HepG2 (cell line): Measurements from ENCODE around the gene CCM2L. TPM values are rescaled to one million over a fixed set of nuclear protein-coding genes. Genes with fewer than 3 reads are reported as not detected.
A peak's percentile ranks its signal among the peaks of the same experiment; 100 is the strongest.

Source experiments
- ATAC-seq: fragments of 200-7000 bp; cut with Tn5 transposase; 3 replicates; pipeline ENCODE4 v1.9.1; 2020; ENCODE audit warnings: mild to moderate bottlenecking, moderate library complexity
- BruUV-seq: library from RNA; stranded (reverse); fragments of 400-500 nt; replicated peaks from 2 replicates; lab custom pipeline; 2021; lab: Mats Ljungman, UMichigan
- CTCF ChIA-PET: fragments of 300-600 bp; formaldehyde crosslinking; extraction: SDS; loops from one replicate; lab custom pipeline; 2021; ENCODE audit warnings: low total read pairs, inconsistent platforms, low intra/inter-chr PET ratio; lab: Yijun Ruan, JAX
- POLR2A ChIA-PET: fragments of 350-600 bp; sonication (Branson Sonifier 250); formaldehyde crosslinking; loops from one replicate; lab custom pipeline; 2020; ENCODE audit warnings: antibody characterized with exemption, inconsistent platforms; lab: Yijun Ruan, JAX
- DNase-seq: peaks from one replicate; pipeline ENCODE4 v3.0.0-alpha.2; 2015; ENCODE audit warnings: low spot score
- FAIRE-seq: peaks from 3 replicates; lab custom pipeline; 2011; peaks lifted over from hg19 to GRCh38; lab: Jason Lieb, UNC
- H2AFZ ChIP-seq: one replicate; pipeline ENCODE4 v1.6.1; 2011; ENCODE audit warnings: low read length, inconsistent platforms
- H3K27ac ChIP-seq: fragments of 300-600 bp; 3 replicates; pipeline ENCODE4 v1.8.0; 2011; ENCODE audit warnings: mixed run types, mild to moderate bottlenecking, mixed read lengths, low read length, inconsistent platforms; ENCODE audit not compliant: insufficient read depth; ENCODE audit errors: extremely low read length
- H3K27me3 ChIP-seq, 2 experiments: fragments of 200-600 bp in 1 of 2; 2 replicates in 1 of 2; 3 replicates in 1 of 2; pipeline versions ENCODE4 v1.6.0 to v1.8.0; 2011; ENCODE audit warnings: low read length in 2 of 2, mild to moderate bottlenecking in 2 of 2, moderate library complexity in 2 of 2, inconsistent platforms in 1 of 2; ENCODE audit not compliant: insufficient read depth in 2 of 2, control insufficient read depth in 1 of 2
- H3K36me3 ChIP-seq, 2 experiments: fragments of 200-600 bp in 1 of 2; replicated peaks in 1 of 2; 2 replicates in 1 of 2; 3 replicates in 1 of 2; pipeline versions ENCODE4 v1.5.1 to v1.8.0; 2011; ENCODE audit warnings: low read length in 2 of 2, inconsistent platforms in 1 of 2; ENCODE audit not compliant: insufficient read depth in 2 of 2, control insufficient read depth in 1 of 2
- H3K4me1 ChIP-seq: 2 replicates; pipeline ENCODE4 v1.5.1; 2012; ENCODE audit warnings: low read length, inconsistent platforms; ENCODE audit not compliant: insufficient read depth
- H3K4me2 ChIP-seq: 2 replicates; pipeline ENCODE4 v1.6.0; 2011; ENCODE audit warnings: low read depth, low read length, inconsistent platforms
- H3K4me3 ChIP-seq, 3 experiments: fragments of 200-600 bp in 1 of 3; sonication (generic), shearing (Covaris generic) in 1 of 3; replicated peaks in 1 of 3; 2 replicates each; pipeline ENCODE4 v1.5.1; 2011 to 2016; ENCODE audit warnings: low read length in 3 of 3, inconsistent platforms in 2 of 3, low read depth in 2 of 3, mild to moderate bottlenecking in 2 of 3, control low read depth in 1 of 3, mixed read lengths in 1 of 3; ENCODE audit not compliant: insufficient read depth in 1 of 3
- H3K79me2 ChIP-seq: one replicate; pipeline ENCODE4 v1.6.1; 2011; ENCODE audit warnings: low read length, inconsistent platforms; ENCODE audit not compliant: insufficient read depth
- H3K9ac ChIP-seq: 2 replicates; pipeline ENCODE4 v1.6.0; 2011; ENCODE audit warnings: mild to moderate bottlenecking, low read depth, low read length, inconsistent platforms; ENCODE audit not compliant: insufficient read depth
- H3K9me3 ChIP-seq: 2 replicates; pipeline ENCODE4 v1.5.1; 2012; ENCODE audit warnings: mild to moderate bottlenecking, low read length
- H4K20me1 ChIP-seq: 2 replicates; pipeline ENCODE4 v1.6.0; 2011; ENCODE audit warnings: inconsistent platforms, mild to moderate bottlenecking, low read length, moderate library complexity; ENCODE audit not compliant: insufficient read depth
- BCL6 ChIP-seq: IDR thresholded peaks from 2 replicates; pipeline ENCODE4 v1.6.1; 2016; ENCODE audit warnings: missing genetic modification reagents, missing compliant biosample characterization
- CREB1 ChIP-seq, 2 experiments: fragments of 450-650 bp in 1 of 2; IDR thresholded peaks; 2 replicates each; pipeline ENCODE4 v1.6.1; 2016 to 2017; ENCODE audit warnings: control low read depth in 1 of 2, mild to moderate bottlenecking in 1 of 2, missing compliant biosample characterization in 1 of 2, missing genetic modification characterization in 1 of 2
- HNF4A ChIP-seq: sonication (generic); formaldehyde crosslinking; IDR thresholded peaks from 2 replicates; pipeline ENCODE4 v1.4.0; 2020; ENCODE audit warnings: missing genetic modification reagents
- HNF4G ChIP-seq, 2 experiments: sonication (generic) in 1 of 2; formaldehyde crosslinking in 1 of 2; IDR thresholded peaks; 2 replicates each; pipeline versions ENCODE4 v1.4.0 to v1.6.1; 2011 to 2020; ENCODE audit warnings: borderline replicate concordance in 2 of 2, low read depth in 2 of 2, mild to moderate bottlenecking in 2 of 2, low read length in 1 of 2, missing genetic modification reagents in 1 of 2, moderate library complexity in 1 of 2
- NCOR1 ChIP-seq: fragments of 200-600 bp; sonication (generic); IDR thresholded peaks from 2 replicates; pipeline ENCODE4 v1.7.0; 2017; ENCODE audit warnings: antibody characterized with exemption, low read length, borderline replicate concordance
- NR2F1 ChIP-seq, 2 experiments: fragments of 450-650 bp in 1 of 2; formaldehyde crosslinking in 1 of 2; IDR thresholded peaks; 2 replicates each; pipeline versions ENCODE4 v1.5.0 to v1.6.1; 2016 to 2020; ENCODE audit warnings: mild to moderate bottlenecking in 1 of 2, missing compliant biosample characterization in 1 of 2, missing genetic modification reagents in 1 of 2, moderate library complexity in 1 of 2
- RARA ChIP-seq: IDR thresholded peaks from 2 replicates; pipeline ENCODE4 v1.6.1; 2016; ENCODE audit warnings: missing genetic modification reagents, missing compliant biosample characterization
- RXRA ChIP-seq: sonication (generic); formaldehyde crosslinking; IDR thresholded peaks from 2 replicates; pipeline ENCODE4 v1.5.1; 2020; ENCODE audit warnings: missing genetic modification reagents
- SOX5 ChIP-seq: IDR thresholded peaks from 2 replicates; pipeline ENCODE4 v1.6.1; 2016; ENCODE audit warnings: borderline replicate concordance
- TEAD3 ChIP-seq: optimal IDR thresholded peaks from 2 replicates; pipeline ENCODE3; 2016; ENCODE audit warnings: borderline replicate concordance
- ZEB1 ChIP-seq: IDR thresholded peaks from 2 replicates; pipeline ENCODE4 v1.6.1; 2012; ENCODE audit warnings: mild to moderate bottlenecking, low read depth, inconsistent platforms; ENCODE audit not compliant: insufficient replicate concordance
- ZNF3 ChIP-seq: IDR thresholded peaks from 2 replicates; pipeline ENCODE4 v1.7.0; 2017; ENCODE audit warnings: inconsistent platforms
- WGBS: methylation state at CpG from one replicate; pipeline ENCODE4 v1.1.6; 2017; ENCODE audit warnings: low lambda C conversion rate; 5-methylcytosine and 5-hydroxymethylcytosine counted together
- in situ Hi-C: cut with HindIII; loops from 2 replicates; pipeline ENCODE4 v1.10.0; 2017; ENCODE audit warnings: low pct_unique_long_range_greater_than_20kb; ENCODE audit not compliant: extremely low pct_ligation_motif_present
- intact Hi-C: fragments of 100-400 bp; cut with micrococcal nuclease; formaldehyde crosslinking; loops from one replicate; pipeline ENCODE4 v1.10.0; 2022; ENCODE audit not compliant: unreplicated experiment
- polyA plus RNA-seq, 8 experiments: library from polyadenylated mRNA; depleted of rRNA in 3 of 8; stranded (reverse) in 7 of 8; unstranded in 1 of 8; fragments of >200 nt; fragmentation: Illumina TruSeq in 4 of 8; extraction: Trizol in 4 of 8; gene quantifications; 2 replicates each; pipeline versions ENCODE4 v1.2.1 to v1.2.3, GENCODE V29; 2011 to 2016; ENCODE audit warnings: low read depth in 4 of 8, missing spikeins in 1 of 8, mixed read lengths in 1 of 8; ENCODE audit not compliant: insufficient read depth in 1 of 8
- total RNA-seq, 5 experiments: library from RNA; depleted of rRNA; stranded (reverse); fragments of >200 nt; fragmentation: Illumina TruSeq; extraction: Trizol; gene quantifications; 2 replicates each; pipeline ENCODE4 v1.2.3, GENCODE V29; 2016; ENCODE audit warnings: low read depth in 1 of 5
- TF ChIP-seq, protein P1 (sequence below): sonication (generic); formaldehyde crosslinking; IDR thresholded peaks from 2 replicates; pipeline ENCODE4 v1.4.0; 2020; ENCODE audit warnings: missing genetic modification reagents, low read depth, mild to moderate bottlenecking, borderline replicate concordance
- TF ChIP-seq, protein P2 (sequence below): sonication (generic); formaldehyde crosslinking; conservative IDR thresholded peaks from 2 replicates; pipeline ENCODE4 v1.8.0; 2022; ENCODE audit warnings: low read depth, missing genetic modification reagents
- TF ChIP-seq, protein P3 (sequence below): sonication (generic); formaldehyde crosslinking; IDR thresholded peaks from 2 replicates; pipeline ENCODE4 v1.5.0; 2020; ENCODE audit warnings: missing genetic modification reagents
- TF ChIP-seq, protein P4 (sequence below): sonication (generic); formaldehyde crosslinking; IDR thresholded peaks from 2 replicates; pipeline ENCODE4 v1.9.0; 2021; ENCODE audit warnings: missing genetic modification reagents, mild to moderate bottlenecking, borderline replicate concordance

CCM2L gene
- total and polyA plus RNA-seq, 2 of the 13 experiments (the other 11 are each of a cell fraction or from before 2014, with no cell fraction given): 0.15 TPM; not detected in 1

DNA sequence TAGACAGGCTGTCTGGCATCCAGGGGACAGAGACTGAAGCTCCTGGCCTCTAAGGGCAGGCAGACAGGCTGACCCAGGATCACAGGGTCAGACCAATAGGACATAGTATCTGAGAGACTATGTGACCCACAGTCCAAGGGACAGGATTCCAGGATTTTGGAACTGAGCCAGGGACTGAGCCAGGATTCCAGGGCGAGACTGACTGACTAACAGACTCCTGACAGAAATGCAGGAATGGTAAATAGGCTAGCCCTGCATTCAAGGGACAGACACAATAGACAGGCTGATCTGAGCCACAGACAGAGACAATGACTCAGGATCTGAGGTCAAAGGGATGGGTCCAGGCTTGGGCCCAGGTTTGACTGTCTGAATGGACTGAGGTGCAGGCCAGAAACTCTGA is 22.5 kb upstream of the CCM2L start:
- H3K9me3 ChIP-seq: no peaks in the 10 kb centered on the region
- H3K4me2 ChIP-seq: no peak overlapping the region
- CTCF ChIA-PET: no interaction called here
- H3K36me3 ChIP-seq: no peaks in the 10 kb centered on the region
- H3K4me3 ChIP-seq: no peak overlapping the region
- BruUV-seq: no TSS peak
- peaks cover 0 to 17% of the 10 kb centered on the region in 2 experiments; a peak in 4 of 5 replicates for H3K27me3 ChIP-seq
- in situ Hi-C loops (no loop called here), intact Hi-C loops (no loop called here)
- no peak overlapping the region for H3K27ac ChIP-seq
- no peaks in the 10 kb centered on the region for H4K20me1 ChIP-seq
- H3K9ac ChIP-seq: no peak overlapping the region
- no peaks in the 10 kb centered on the region for H3K4me1 ChIP-seq
- peak; percentile 45 for DNase-seq
- ATAC-seq: peak; percentile 67
- POLR2A ChIA-PET: no interaction called here
- no peak overlapping the region for H2AFZ ChIP-seq
- no peaks in the 10 kb centered on the region for H3K79me2 ChIP-seq
- FAIRE-seq: peak; percentile 66
- WGBS: 8% methylated on average over 1 of the region's 1 CpG
- TF ChIP-seq SOX5 (CRISPR knock-in tag) (0 out of 2 replicates have a peak, but pooled peaks have one; percentile 18), HNF4G (IDR thresholded peaks at IDR 0.05; ENCODE audit: borderline replicate concordance, low read depth, low read length) (peak; percentile 35; the same call in 1 of the 2 replicates), HNF4G (CRISPR knock-in tag; IDR thresholded peaks at IDR 0.05; ENCODE audit: borderline replicate concordance, low read depth) (no peak), ZEB1 (no peak), RXRA (CRISPR knock-in tag) (0 out of 2 replicates have a peak, but pooled peaks have one; percentile 18), NCOR1 (0 out of 2 replicates have a peak, but pooled peaks have one; percentile 63), CREB1 (IDR thresholded peaks at IDR 0.05) (no peak), CREB1 (CRISPR knock-in tag; IDR thresholded peaks at IDR 0.05) (no peak), RARA (CRISPR knock-in tag) (0 out of 2 replicates have a peak, but pooled peaks have one; percentile 41), HNF4A (CRISPR knock-in tag) (peak; percentile 71), NR2F1 (CRISPR knock-in tag; IDR thresholded peaks at IDR 0.05) (peak; percentile 12 to 75; a peak in 1 of 4 replicates), ZNF3 (CRISPR knock-in tag) (peak; percentile 91), BCL6 (CRISPR knock-in tag) (0 out of 2 replicates have a peak, but pooled peaks have one; percentile 26), TEAD3 (peak; percentile 67)
- TF ChIP-seq, protein P1, sequence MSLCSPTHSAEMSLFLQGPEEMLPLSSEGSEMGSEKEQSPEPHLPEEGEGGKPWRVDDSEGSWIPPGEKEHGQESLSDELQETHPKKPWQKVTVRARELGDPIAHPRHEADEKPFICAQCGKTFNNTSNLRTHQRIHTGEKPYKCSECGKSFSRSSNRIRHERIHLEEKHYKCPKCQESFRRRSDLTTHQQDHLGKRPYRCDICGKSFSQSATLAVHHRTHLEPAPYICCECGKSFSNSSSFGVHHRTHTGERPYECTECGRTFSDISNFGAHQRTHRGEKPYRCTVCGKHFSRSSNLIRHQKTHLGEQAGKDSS (CRISPR knock-in tag): no peak
- TF ChIP-seq, protein P2, sequence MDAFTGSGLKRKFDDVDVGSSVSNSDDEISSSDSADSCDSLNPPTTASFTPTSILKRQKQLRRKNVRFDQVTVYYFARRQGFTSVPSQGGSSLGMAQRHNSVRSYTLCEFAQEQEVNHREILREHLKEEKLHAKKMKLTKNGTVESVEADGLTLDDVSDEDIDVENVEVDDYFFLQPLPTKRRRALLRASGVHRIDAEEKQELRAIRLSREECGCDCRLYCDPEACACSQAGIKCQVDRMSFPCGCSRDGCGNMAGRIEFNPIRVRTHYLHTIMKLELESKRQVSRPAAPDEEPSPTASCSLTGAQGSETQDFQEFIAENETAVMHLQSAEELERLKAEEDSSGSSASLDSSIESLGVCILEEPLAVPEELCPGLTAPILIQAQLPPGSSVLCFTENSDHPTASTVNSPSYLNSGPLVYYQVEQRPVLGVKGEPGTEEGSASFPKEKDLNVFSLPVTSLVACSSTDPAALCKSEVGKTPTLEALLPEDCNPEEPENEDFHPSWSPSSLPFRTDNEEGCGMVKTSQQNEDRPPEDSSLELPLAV (CRISPR knock-in tag): no peak
- TF ChIP-seq, protein P3, sequence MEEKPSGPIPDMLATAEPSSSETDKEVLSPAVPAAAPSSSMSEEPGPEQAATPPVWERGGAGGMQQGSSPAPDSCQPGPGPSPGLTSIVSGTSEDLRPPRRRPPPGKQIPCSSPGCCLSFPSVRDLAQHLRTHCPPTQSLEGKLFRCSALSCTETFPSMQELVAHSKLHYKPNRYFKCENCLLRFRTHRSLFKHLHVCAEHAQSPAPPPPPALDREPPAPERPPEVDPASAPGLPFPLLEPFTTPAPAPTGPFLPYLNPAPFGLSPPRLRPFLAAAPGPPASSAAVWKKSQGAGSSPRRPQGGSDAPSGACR (CRISPR knock-in tag): no peak
- TF ChIP-seq, protein P4, sequence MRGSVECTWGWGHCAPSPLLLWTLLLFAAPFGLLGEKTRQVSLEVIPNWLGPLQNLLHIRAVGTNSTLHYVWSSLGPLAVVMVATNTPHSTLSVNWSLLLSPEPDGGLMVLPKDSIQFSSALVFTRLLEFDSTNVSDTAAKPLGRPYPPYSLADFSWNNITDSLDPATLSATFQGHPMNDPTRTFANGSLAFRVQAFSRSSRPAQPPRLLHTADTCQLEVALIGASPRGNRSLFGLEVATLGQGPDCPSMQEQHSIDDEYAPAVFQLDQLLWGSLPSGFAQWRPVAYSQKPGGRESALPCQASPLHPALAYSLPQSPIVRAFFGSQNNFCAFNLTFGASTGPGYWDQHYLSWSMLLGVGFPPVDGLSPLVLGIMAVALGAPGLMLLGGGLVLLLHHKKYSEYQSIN (CRISPR knock-in tag): no peak
